ENCODE data around the gene KRT10. TPM values are rescaled to one million over a fixed set of nuclear protein-coding genes. Genes with fewer than 3 reads are reported as not detected.

KRT10 gene
- total RNA-seq, 2 experiments from 2014 or later = 32.2 to 37.1 TPM

- peaks cover 4% of the 10 kb centered on the region for H3K4me1 Mint-ChIP-seq (ENCODE audit: low read depth)
- ChIA-PET POLR2A (no interaction called here), CTCF (interaction anchor here (0.6 to 3.9 kb wide), 2 partner anchors 33 to 808 kb away, joined by 3 to 44 read pairs; no protein-coding TSS in a partner anchor)
- no peak overlapping the region for H3K27ac Mint-ChIP-seq
- no peaks in the 10 kb centered on the region for H3K36me3 Mint-ChIP-seq (ENCODE audit: low read depth)
- intact Hi-C loops (cut with DNase I, micrococcal nuclease) = no loop called here
- no peak for ATAC-seq (ENCODE audit: poor library complexity)
- no peak overlapping the region for H3K27ac ChIP-seq (ENCODE audit: low read depth in 1 of 2, low read length in 2 of 2)
- no peak for TF ChIP-seq CTCF (IDR thresholded peaks at IDR 0.05)
- peaks cover 0 to 22% of the 10 kb centered on the region in 2 experiments for H3K27me3 ChIP-seq (ENCODE audit: control insufficient read depth in 1 of 2, insufficient read depth in 2 of 2, low read length in 2 of 2)
- H3K36me3 ChIP-seq (ENCODE audit: insufficient read depth, low read length) = no peaks in the 10 kb centered on the region
- DNase-seq = peak in 1 of 14 experiments; percentile 3
- H3K9me3 Mint-ChIP-seq = no peaks in the 10 kb centered on the region
- no peaks in the 10 kb centered on the region for H3K9me3 ChIP-seq (ENCODE audit: control insufficient read depth in 1 of 2, insufficient read depth in 1 of 2, low read length in 2 of 2)
- no peak overlapping the region for H3K4me3 Mint-ChIP-seq
- peaks cover 34% of the 10 kb centered on the region for H3K27me3 Mint-ChIP-seq
- H3K4me3 ChIP-seq (ENCODE audit: low read length) = no peak overlapping the region
- H3K4me1 ChIP-seq (ENCODE audit: insufficient read depth, low read length) = no peaks in the 10 kb centered on the region
Measured at GRCh38 chr17:40854175-40854814, 31.9 kb upstream of the KRT10 start.

GRCh38 chr17:40852364-40852763 lies 29.9 kb upstream of the KRT10 start:
- no peaks in the 10 kb centered on the region for H3K36me3 ChIP-seq (ENCODE audit: insufficient read depth, low read length)
- H3K27ac Mint-ChIP-seq = no peak overlapping the region
- no peak overlapping the region for H3K27ac ChIP-seq (ENCODE audit: low read depth in 1 of 2, low read length in 2 of 2)
- no peak for TF ChIP-seq CTCF (IDR thresholded peaks at IDR 0.05)
- ATAC-seq (ENCODE audit: poor library complexity) = no peak
- H3K4me1 Mint-ChIP-seq (ENCODE audit: low read depth) = peaks cover 4% of the 10 kb centered on the region
- CTCF ChIA-PET = interaction anchor here (0.9 kb wide), 1 partner anchor 813 kb away, joined by 3 read pairs; no protein-coding TSS in a partner anchor
- no peaks in the 10 kb centered on the region for H3K4me1 ChIP-seq (ENCODE audit: insufficient read depth, low read length)
- H3K9me3 ChIP-seq (ENCODE audit: control insufficient read depth in 1 of 2, insufficient read depth in 1 of 2, low read length in 2 of 2) = no peaks in the 10 kb centered on the region
- H3K9me3 Mint-ChIP-seq = no peaks in the 10 kb centered on the region
- H3K27me3 Mint-ChIP-seq = peaks cover 41% of the 10 kb centered on the region
- H3K27me3 ChIP-seq (ENCODE audit: control insufficient read depth in 1 of 2, insufficient read depth in 2 of 2, low read length in 2 of 2) = peaks cover 0 to 27% of the 10 kb centered on the region in 2 experiments
- H3K4me3 ChIP-seq (ENCODE audit: low read length) = no peak overlapping the region
- no peak overlapping the region for H3K4me3 Mint-ChIP-seq
- intact Hi-C loops (cut with DNase I, micrococcal nuclease) = no loop called here
- POLR2A ChIA-PET = no interaction called here
- no peak for DNase-seq
- no peaks in the 10 kb centered on the region for H3K36me3 Mint-ChIP-seq (ENCODE audit: low read depth)

GRCh38 chr17:40850293-40850972 lies 28.0 kb upstream of the KRT10 start:
- no peak overlapping the region for H3K4me3 Mint-ChIP-seq
- Histone ChIP-seq H3K4me1 (ENCODE audit: insufficient read depth, low read length) (no peaks in the 10 kb centered on the region), H3K27ac (ENCODE audit: low read depth in 1 of 2, low read length in 2 of 2) (no peak overlapping the region), H3K27me3 (ENCODE audit: control insufficient read depth in 1 of 2, insufficient read depth in 2 of 2, low read length in 2 of 2) (peaks cover 0 to 33% of the 10 kb centered on the region in 2 experiments), H3K4me3 (ENCODE audit: low read length) (no peak overlapping the region), H3K9me3 (ENCODE audit: control insufficient read depth in 1 of 2, insufficient read depth in 1 of 2, low read length in 2 of 2) (no peaks in the 10 kb centered on the region), H3K36me3 (ENCODE audit: insufficient read depth, low read length) (no peaks in the 10 kb centered on the region)
- DNase-seq (no peak), ATAC-seq (ENCODE audit: poor library complexity) (no peak)
- H3K27me3 Mint-ChIP-seq = peaks cover 52% of the 10 kb centered on the region
- H3K27ac Mint-ChIP-seq = no peak overlapping the region
- CTCF ChIA-PET = no interaction called here
- intact Hi-C loops (cut with DNase I, micrococcal nuclease) = no loop called here
- POLR2A ChIA-PET = no interaction called here
- no peak for TF ChIP-seq CTCF (IDR thresholded peaks at IDR 0.05)
- H3K36me3 Mint-ChIP-seq (ENCODE audit: low read depth) = no peaks in the 10 kb centered on the region
- no peaks in the 10 kb centered on the region for H3K4me1 Mint-ChIP-seq (ENCODE audit: low read depth)
- H3K9me3 Mint-ChIP-seq = no peaks in the 10 kb centered on the region
